K562 (cell line): Measurements from ENCODE around the gene PGLYRP1. TPM values are rescaled to one million over a fixed set of nuclear protein-coding genes. Genes with fewer than 3 reads are reported as not detected.
A peak's percentile ranks its signal among the peaks of the same experiment; 100 is the strongest.

Experiments
- BMI1 ChIP-seq: fragments of 150-350 bp; IDR thresholded peaks from 2 replicates; pipeline ENCODE4 v1.6.1; 2014; ENCODE audit warnings: low read length
- ETV1 ChIP-seq: fragments of 450-650 bp; conservative IDR thresholded peaks from 2 replicates; pipeline ENCODE4 v1.6.1; 2016; ENCODE audit warnings: missing genetic modification characterization, control low read depth, low read depth, missing compliant biosample characterization
- ID3 ChIP-seq, 2 experiments: fragments of 250-450 bp in 1 of 2; fragments of 450-650 bp in 1 of 2; sonication (Bioruptor Pico) in 1 of 2; IDR thresholded peaks; 2 replicates each; pipeline versions ENCODE4 v1.6.1 to v1.8.0; 2016 to 2021; ENCODE audit warnings: mild to moderate bottlenecking in 2 of 2, moderate library complexity in 2 of 2, missing compliant biosample characterization in 1 of 2, missing genetic modification characterization in 1 of 2
- MGA ChIP-seq: fragments of 450-650 bp; IDR thresholded peaks from 2 replicates; pipeline ENCODE4 v1.6.1; 2016; ENCODE audit warnings: mild to moderate bottlenecking, moderate library complexity
- MLLT1 ChIP-seq, 2 experiments: fragments of 450-650 bp; IDR thresholded peaks; 2 replicates each; pipeline ENCODE4 v1.6.1; 2016
- NR1H2 ChIP-seq: sonication (generic); formaldehyde crosslinking; IDR thresholded peaks from 2 replicates; pipeline ENCODE4 v1.4.0; 2020; ENCODE audit warnings: mild to moderate bottlenecking, missing genetic modification reagents
- PHTF2 ChIP-seq: fragments of 250-450 bp; sonication (Bioruptor Pico); IDR thresholded peaks from 2 replicates; pipeline ENCODE4 v1.5.0; 2021; ENCODE audit warnings: mild to moderate bottlenecking
- PTBP1 ChIP-seq: fragments of 200-400 bp; formaldehyde crosslinking; IDR thresholded peaks from 2 replicates; pipeline ENCODE4 v1.6.1; 2017; ENCODE audit warnings: low read depth, low read length
- SAP30 ChIP-seq: fragments of 200-600 bp; sonication (generic); IDR thresholded peaks from 2 replicates; pipeline ENCODE4 v1.6.1; 2012; ENCODE audit warnings: borderline replicate concordance, low read depth, mild to moderate bottlenecking, moderate library complexity, low read length, control low read depth, inconsistent platforms; ENCODE audit not compliant: insufficient read depth, poor library complexity, severe bottlenecking
- ZFP1 ChIP-seq: fragments of 450-650 bp; formaldehyde crosslinking; IDR thresholded peaks from 2 replicates; pipeline ENCODE4 v1.4.0; 2020; ENCODE audit warnings: mild to moderate bottlenecking, mixed read lengths
- ZNF3 ChIP-seq: fragments of 250-450 bp; sonication (Bioruptor Pico); IDR thresholded peaks from 2 replicates; pipeline ENCODE4 v1.5.0; 2021; ENCODE audit warnings: mild to moderate bottlenecking, moderate library complexity
- ZNF561 ChIP-seq: fragments of 450-650 bp; formaldehyde crosslinking; conservative IDR thresholded peaks from 2 replicates; pipeline ENCODE4 v1.4.0; 2020; ENCODE audit warnings: mild to moderate bottlenecking, moderate library complexity
- ZSCAN29 ChIP-seq: fragments of 450-650 bp; IDR thresholded peaks from 2 replicates; pipeline ENCODE4 v1.6.1; 2017
- polyA plus RNA-seq, 8 experiments: library from polyadenylated mRNA; depleted of rRNA in 4 of 8; stranded (reverse) in 5 of 8; unstranded in 3 of 8; fragments of >200 nt; fragmentation: Nextera tagmentation in 2 of 8; fragmentation: Illumina TruSeq in 1 of 8; extraction: Ambion mirVana in 2 of 8; extraction: Trizol in 1 of 8; gene quantifications; 2 replicates each; pipeline versions ENCODE4 v1.2.1 to v1.2.3, GENCODE V29; 2011 to 2014; ENCODE audit warnings: inconsistent platforms in 1 of 8, missing spikeins in 1 of 8
- total RNA-seq, 7 experiments: library from RNA; depleted of rRNA in 6 of 7; stranded (reverse); fragments of >200 nt in 6 of 7; fragmentation: Illumina TruSeq in 2 of 7; extraction: Trizol in 2 of 7; gene quantifications; 2 replicates each; pipeline versions ENCODE4 v1.2.1 to v1.2.3, GENCODE V29; 2011 to 2021; ENCODE audit warnings: low replicate concordance in 1 of 7

Gene PGLYRP1
- total and polyA plus RNA-seq, 9 of the 15 experiments (the other 6 are each of a cell fraction or from before 2014, with no cell fraction given): not detected

- TF ChIP-seq ZFP1 (CRISPR knock-in tag): no peak
- no peak for TF ChIP-seq ID3 (CRISPR knock-in tag; IDR thresholded peaks at IDR 0.05)
- no peak for TF ChIP-seq ID3 (tag; IDR thresholded peaks at IDR 0.05)
- TF ChIP-seq MLLT1 (IDR thresholded peaks at IDR 0.05): peak; percentile 65 to 82
- TF ChIP-seq ZSCAN29: no peak
- peak; percentile 44; the same call in 1 of the 2 replicates for TF ChIP-seq ETV1
- no peak for TF ChIP-seq PTBP1
- no peak for TF ChIP-seq NR1H2
- TF ChIP-seq PHTF2: no peak
- no peak for TF ChIP-seq MGA
- TF ChIP-seq ZNF3: no peak
- TF ChIP-seq ZNF561: 0 out of 2 replicates have a peak, but pooled peaks have one; percentile 24
- no peak for TF ChIP-seq BMI1
- peak; percentile 80 for TF ChIP-seq SAP30
These were observed 27.7 kb downstream of the PGLYRP1 start, which contains the start of gene CCDC61 (continued) for GRCh38 chr19:45994998-45995714.
